Stimulated activated CD4-positive, alpha-beta T cell treated with anti-CD3 and anti-CD28 coated beads, TNF-alpha, amount 100 ng/mL, for 4 hours (primary cell): ENCODE data around the gene ELOVL5.
"Not testable (repeated sequence)": the region's sequence is repeated elsewhere in the genome, so short reads cannot be mapped to it uniquely, and the experiment has no call there.

ENCODE experiments used
- DNase-seq, 3 experiments: peaks; one replicate each; pipeline ENCODE4 v3.0.0-alpha.2; 2020; ENCODE audit warnings: low read depth in 3 of 3

ELOVL5 gene

DNA sequence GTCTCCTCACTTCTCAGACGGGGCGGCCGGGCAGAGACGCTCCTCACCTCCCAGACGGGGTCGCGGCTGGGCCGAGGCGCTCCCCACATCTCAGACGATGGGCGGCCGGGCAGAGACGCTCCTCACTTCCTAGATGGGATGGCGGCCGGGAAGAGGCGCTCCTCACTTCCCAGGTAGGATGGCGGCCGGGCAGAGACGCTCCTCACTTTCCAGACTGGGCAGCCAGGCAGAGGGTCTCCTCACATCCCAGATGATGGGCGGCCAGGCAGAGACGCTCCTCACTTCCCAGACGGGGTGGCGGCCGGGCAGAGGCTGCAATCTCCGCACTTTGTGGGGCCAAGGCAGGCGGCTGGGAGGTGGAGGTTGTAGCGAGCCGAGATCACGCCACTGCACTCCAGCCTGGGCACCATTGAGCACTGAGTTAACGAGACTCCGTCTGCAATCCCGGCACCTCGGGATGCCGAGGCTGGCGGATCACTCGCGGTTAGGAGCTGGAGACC is 43.2 kb downstream of the ELOVL5 start:
- DNase-seq, result not testable (repeated sequence)

DNA sequence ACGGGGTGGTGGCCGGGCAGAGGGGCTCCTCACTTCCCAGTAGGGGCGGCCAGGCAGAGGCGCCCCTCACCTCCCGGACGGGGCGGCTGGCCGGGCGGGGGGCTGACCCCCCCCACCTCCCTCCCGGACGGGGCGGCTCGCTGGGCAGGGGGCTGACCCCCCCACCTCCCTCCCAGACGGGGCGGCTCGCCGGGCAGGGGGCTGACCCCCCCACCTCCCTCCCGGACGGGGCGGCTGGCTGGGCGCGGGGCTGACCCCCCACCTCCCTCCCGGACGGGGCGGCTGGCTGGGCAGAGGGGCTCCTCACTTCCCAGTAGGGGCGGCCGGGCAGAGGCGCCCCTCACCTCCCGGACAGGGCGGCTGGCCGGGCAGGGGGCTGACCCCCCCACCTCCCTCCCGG is 43.8 kb downstream of the ELOVL5 start:
- DNase-seq, result not testable (repeated sequence)

DNA sequence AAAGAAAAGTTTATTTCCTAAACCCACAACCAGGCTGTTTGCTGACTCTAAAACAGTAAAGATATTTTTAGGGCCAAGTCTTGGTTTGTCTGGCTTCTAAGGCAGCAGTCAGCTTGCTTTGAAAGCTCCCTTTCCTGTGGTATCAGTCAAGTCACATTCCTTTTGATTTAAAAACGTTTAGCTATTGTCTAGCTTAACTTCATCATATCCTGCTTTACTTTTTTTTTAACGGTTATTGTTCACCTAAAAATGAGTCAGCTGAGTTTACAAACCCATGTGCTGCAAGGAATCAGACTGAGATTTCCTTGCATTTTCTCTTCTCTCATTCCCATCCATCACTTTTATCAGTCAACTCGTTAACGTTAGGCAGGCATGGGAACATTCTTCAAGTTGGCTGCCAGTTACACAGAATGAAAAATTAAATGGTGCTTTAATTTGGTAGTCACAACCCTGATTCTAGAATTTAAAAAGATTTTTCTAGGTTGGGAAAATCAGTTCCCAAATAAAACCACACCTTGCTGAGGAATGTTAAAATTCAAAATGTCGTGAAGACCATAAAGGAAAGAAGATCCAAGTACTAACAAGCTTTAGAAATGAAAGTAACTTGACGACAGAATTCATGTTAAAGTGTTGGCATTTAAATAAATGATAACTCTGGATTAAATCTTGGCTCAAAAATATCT is 45.9 kb downstream of the ELOVL5 start:
- DNase-seq, result no peak

DNA sequence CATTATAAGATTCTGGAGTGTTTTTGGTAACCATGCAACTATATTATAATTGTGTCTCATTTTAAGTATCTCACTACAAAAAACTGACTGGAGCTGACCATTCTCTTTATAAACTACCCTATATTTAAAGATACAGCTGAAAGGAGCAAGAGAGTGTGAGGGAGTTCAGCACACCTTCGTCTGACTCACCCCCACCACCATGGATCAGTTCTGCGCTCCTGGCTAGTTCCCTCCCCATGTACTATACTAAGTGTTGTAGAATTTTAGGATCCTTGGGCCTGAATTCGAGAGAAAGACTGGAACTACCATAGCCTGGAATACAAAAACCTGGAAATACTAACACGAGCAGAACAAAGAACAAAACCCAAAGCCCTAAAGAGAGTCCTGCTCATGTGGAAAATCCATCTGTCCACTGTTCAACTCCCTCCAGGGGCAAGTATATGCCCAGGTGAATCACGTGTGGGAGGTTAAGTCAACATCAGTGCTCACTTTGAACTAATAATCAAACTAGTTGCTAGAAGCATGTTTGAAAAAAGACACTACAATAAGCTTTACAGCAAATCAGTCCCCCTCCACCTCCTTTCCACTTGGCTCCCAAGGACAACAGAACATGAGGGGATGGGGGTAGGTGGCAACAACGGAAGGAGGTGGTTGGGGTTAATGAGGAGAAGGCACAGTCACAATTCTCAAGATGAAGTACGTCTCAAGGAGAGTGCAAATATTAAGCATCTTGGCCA is 46.8 kb downstream of the ELOVL5 start:
- no peak for DNase-seq

DNA sequence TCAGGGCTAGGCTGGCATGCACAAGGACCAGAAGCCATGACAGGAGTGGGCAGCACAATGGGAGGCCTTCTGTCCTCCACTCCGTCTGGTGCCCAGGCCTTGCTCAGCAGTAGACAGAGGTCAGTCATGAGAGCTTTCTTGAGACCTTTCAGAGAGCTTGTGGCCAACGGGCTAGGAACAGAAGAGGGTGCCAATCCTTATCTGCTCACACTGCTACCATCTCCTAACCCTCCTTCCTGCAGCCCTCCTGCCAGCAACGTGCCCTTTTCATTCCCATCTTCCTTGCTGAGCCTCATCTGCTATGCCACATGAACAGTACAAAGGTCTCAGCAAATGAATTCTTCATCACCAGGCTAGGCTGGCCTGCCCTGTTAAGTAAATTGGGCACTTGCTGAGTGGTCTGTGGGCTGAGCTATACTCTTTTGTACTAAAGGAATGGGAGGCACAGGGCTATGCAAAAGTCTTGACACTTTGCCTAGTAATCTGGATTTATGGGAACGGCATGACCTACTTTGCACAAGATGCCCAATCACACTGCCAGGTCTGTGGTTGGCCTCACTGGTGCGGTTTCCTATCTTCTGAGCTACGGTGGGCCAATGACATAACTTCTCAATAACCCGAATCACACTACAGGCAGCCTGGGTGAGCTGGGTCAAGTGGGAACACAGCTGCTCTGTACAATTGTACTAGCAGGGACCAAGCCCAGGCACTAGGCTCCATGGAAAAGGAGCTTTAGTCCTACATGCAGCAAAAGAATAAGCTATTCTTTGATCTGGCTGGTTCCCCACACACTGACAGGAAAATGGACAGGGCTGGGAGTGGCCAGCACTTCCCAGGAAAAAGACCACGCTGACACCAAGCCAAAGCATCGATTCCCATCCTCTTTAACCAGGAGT is 47.8 kb downstream of the ELOVL5 start:
- no peak for DNase-seq

DNA sequence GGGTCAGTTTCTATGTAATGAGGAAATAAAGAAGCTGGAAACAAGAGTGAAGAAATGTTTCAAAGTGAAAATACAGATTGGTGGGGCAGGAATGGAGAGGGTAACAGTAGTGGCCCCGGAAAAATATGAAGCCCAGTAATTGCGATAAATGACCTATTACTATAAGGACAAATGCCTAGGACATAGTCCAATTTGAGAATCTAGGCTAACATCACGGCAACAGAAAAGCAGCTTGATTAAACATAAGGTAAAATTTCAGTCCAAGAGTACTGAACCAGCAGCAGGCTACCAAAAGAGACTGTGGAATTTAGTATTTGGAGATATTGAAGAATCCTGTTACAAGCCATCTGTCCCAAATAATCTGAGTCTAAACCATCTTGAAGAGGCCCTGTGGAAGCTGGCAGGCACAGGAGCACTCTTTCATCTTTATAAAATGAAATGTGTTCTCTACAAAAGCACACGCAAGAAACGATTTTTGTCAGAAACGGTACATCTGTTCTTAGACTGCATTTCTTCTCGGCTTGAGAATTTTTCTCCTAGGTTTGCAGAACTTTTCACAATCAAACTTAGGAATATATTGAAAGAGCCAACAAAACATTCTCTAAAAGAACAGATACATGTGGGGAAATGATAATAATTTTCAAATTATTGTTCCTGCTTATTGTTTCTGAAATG is 49.3 kb downstream of the ELOVL5 start:
- DNase-seq, result no peak

DNA sequence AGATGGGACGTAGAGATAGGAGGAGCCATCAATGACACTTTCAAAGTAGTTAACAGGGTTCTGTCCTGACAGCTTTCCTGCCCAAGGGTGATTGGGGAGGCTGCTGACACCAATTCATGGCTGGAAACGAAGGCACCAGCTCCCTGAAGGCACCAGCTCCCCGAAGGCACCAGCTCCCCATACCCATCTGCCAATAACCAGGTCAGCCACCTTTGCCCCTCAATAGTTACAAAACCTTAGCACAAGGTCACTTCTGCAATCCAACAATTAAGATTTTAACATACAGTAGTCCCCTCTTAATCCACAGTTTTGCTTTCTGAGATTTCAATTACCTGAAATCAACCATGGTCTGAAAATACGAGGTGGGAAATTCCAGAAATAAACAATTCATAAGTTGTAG is 51.7 kb downstream of the ELOVL5 start:
- no peak for DNase-seq

DNA sequence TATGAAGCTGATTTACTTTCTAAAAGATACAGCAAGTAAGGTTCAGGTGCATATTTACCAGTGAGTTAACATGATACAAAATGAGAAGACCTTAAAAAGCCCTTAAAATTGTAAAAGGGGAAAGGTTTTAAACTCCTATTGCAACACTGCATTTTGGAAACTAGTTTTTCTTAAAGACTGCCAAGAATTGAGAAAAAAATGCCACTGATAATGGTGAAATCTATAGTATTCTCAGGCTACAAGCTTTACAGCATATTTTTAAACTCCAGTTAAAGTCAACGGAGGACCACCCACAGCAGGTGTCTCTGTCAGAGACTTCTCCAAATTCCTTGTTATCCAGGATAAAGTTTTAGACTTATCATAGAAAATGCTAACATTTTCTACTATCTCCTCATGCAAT is 53.6 kb downstream of the ELOVL5 start:
- DNase-seq, result no peak

DNA sequence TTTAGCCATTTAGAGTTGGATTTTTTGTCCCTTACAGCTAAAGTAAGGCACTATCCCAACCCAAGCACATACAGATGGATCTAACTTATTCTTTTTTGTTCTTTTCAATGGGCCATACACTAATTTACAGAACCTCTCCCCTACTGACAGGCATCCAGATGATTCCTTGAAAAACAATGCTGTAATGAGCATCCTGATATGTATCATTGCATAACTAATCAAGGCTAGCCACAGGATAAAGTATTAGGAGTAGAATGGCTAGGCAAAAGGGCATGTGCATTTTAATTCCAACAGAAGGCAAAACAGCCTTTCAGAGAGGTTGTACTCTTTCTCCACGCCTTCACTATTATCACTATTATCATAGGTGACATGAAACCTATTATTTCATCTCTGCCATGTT is 54.1 kb downstream of the ELOVL5 start:
- DNase-seq, result no peak

DNA sequence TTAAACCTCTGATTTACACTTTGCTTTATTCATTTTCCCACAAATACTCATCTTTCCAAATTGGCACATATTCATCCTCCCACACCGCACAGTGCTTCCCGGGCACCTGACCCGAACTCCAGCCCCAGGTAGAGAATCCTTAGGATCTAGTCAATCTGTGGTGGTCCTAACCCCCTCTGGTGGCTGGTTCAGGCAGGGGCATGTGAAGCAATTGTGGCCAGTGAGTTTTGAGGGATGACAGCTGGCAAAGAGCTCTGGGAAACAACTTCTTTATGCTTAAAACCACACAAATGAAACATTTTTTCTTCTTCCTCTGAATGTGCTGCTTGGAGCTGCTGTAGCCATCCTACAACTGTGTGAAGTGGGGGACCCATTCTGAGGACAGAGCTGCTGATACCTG is 54.7 kb downstream of the ELOVL5 start:
- no peak for DNase-seq

DNA sequence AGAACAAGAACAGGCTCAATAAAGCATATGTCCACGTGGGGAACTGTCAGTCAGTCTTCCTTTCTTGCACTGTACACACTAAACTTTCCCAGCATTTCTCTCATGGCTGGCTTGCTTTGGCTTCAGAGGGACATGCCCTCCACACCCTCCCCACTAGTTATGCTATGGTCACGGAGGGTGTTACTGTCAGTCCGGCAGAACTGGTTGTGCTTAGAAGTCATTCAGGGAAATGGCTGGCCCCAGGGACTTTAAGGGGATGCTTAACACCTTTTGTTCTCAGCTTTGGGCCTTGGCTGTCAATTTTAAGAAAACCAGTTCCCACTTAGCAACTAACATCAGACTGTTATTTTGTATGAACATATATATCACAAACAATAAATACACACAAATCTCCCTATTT is 55.1 kb downstream of the ELOVL5 start:
- DNase-seq, result no peak

DNA sequence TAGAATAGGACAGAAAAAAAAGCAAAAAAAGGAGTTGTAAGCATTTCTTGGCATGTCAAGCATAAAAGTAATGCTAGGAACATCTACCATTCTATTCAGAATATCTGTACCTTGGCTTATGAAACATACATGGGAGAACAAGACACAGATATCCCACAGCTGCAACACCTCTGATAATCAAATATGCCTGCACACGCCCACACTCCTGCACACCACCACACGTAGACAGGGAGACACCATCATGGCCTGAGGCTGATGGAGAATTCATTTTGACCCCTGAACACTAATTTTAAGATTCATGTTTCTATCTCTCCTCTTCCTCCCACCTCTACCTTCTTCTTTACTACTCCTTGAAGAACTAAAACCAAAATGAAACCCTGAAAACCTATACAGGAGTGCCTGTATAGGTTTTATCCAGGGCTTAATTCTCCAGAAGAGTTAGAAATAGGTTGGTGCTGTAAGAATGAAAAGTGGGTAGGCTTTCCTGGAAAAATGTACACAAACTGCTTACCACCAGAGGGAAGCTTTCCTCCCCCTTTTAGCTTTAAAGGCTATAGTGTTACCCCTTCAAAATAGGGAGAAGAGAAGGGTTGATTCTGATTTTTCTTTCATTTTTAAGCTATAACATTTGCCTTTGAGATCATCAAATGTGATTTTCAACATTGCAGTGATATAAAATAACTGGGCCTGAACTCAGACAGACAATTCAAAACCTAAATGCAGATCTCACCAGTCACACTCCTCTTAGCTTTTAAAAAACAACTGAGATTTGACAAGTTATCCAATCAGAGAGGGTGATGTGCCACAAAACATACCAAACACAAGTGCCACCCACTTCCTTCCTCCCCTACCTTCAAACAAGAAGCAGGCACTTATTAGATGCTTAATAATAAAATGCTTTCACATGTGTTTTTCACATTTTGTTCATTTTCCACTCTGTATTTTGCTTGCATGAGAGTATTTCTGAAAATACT is 57.9 kb downstream of the ELOVL5 start:
- no peak for DNase-seq

DNA sequence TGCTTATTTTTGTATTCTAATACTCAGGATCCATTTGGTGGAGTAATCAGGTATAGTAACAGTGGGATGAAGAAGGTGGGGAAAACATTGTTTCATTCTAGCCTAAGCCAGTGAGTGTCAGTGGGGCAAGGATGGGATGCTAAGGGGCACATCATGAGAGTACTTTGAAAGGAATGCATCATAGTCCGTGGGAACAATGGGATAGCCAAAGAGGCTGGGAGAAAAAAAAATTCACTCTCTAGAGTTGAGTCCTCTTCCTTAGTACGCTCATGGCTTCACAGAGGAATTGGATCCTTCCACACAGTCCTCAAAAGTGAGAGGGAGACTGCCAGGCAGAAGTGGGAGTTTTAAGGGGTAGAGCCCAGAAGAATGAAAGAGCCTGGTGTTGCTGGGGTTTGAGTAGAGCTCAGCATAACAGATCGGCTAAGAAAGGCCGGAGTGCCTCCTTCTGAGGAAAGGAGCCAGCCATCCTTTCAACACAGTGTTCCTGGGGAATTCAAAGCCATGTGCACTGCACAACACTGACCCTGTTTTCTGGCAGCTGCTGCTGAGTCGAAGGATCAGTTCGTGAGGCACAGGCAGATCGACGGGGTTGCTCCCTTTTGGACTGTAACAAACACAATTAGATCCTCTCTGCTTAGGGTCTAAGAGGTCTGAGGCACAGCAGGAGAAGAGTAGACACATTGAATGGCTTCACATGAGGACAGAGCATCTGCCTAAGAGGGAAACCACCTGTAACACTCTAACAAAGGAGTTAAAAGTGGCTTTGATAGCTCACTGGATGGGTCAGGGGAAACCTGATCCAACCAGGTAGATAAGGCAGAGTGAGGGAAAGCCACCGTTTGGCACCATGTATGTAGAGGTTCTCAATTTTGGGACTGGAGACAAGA is 61.2 kb downstream of the ELOVL5 start:
- no peak for DNase-seq

DNA sequence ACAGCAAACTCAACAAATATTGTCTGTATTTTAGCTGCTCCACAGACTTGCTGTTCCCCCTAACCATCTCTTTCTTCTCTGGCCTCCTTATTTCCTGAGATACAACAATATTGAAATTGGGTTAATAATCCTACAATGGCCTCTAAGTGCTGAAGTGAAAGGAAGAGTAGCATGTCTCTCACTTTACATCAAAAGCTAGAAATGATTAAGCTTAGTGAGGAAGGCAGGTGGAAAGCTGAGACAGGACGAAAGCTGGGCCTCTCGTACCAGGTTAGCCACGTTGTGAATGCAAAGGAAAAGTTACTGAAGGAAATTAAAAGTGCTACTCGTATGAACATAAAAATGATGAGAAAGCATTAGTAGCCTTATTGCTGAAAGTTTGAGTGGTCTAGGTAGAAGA is 63.8 kb downstream of the ELOVL5 start:
- no peak for DNase-seq

DNA sequence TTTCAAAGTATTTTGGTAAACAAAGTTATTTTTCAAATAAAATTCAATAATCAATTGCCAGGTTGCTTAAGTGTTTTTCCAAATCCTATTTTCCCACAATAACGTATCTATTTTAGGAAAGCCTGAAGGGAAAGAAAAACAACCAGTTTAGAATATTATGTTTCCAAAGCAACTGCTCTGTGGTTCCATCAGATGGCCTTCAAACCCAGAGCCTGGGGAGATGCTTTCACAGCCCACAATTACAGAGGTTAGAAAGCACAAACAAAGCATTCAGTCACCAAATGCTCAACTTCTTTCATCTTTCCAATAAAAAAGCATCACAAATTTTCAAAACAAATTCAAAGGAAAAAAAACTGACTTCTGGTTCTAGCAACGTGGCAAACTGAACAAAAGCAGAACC is 66.0 kb downstream of the ELOVL5 start:
- no peak for DNase-seq

DNA sequence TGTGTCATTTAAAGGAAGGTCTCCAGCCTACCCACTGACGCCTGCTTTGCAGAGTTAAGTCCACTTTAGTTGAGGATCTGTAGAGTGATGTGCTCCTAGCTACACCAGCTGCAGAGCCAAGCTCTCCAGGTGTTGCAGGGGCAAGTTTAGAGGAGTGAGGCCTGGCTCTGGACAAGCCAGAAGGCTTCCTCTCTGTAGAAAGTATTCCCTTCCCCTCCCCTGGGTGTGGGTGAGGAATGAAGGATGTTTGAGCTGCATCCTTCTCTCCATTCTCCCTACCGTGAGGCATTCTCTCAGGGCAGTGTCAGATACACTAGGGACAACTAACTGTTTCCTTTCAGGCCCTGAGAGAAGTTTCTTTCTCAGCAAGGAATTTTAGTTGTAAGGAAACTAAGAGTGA is 66.5 kb downstream of the ELOVL5 start:
- no peak for DNase-seq

DNA sequence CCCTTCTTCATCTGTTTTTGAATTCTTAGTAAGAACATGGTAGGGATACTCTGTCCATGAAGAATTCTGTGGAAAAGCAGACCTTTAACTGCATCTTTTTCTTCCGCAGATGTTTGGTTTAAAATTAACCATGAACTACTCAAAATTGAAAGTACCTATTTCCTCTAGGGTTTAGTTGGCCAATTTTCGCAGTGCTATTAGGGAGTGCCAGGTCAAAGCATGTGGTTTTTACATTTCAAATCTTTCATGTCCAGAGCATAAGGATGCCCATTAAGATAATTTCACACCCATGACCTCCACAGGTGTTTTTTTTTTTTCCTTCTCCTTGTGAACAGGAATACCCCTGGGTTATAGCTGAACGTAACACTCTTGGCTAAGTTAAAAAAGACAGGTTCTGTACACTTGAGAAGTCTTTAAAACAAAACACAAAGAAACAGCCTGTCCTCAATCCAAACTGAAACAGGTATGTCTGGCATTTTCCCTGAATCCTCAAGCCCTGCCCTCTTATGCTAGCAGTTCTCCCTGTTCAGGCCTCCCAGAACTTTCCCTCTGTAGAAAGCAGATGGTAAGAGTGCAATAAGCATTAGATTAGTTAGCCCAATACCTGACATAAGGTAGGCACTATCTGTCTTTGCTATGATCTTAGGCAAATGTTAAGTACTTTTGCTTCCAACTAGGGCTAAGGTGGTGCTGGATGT is 67.1 kb downstream of the ELOVL5 start:
- DNase-seq, result no peak

DNA sequence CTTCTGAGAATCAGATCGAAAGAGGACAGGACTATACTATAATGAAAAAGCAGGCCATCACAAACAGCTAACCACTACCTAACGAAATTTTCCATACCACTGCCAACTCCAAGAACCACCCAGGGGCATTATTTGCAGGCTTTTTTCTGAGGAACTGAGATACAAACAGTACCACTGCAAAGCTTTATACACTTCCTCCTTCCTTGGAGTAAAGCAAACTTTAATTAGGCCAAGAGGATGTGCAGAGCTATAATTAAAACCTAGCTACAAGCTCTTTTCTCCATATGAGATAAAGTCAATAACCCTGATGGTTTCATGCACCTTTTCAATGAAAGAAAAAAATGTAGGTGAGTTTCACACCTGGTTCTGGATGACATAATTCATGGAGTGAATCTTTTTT is 68.5 kb downstream of the ELOVL5 start:
- no peak for DNase-seq

DNA sequence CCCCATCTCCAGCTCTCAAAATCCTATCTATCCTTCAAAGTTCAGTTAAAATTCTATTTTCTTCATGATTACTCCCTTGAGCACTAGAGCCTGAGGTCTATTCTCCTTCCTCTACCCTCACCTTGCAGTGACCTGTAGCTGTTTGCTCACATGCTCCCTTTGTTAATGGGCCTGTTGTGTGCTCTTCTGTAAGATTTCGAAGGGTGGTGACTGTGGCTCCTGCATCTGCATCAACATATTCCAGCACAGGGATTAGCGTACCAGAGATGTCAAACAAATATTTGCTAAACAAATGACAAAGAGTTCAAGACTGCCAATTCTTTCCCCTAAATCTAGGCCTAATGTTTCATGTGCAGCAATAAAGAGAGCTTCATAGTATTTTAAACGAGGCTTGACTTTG is 69.5 kb downstream of the ELOVL5 start:
- no peak for DNase-seq
